GM12892 (cell line): ENCODE data around the gene RUBCNL.

Experiments used
- POLR2A ChIP-seq: IDR thresholded peaks from 2 replicates; pipeline ENCODE4 v1.6.1; 2011; ENCODE audit warnings: low read depth, low read length, control low read depth
- POLR2AphosphoS5 ChIP-seq: IDR thresholded peaks from 2 replicates; pipeline ENCODE4 v1.6.1; 2011; ENCODE audit warnings: low read depth, low read length, control low read depth
- TAF1 ChIP-seq: IDR thresholded peaks from 2 replicates; pipeline ENCODE4 v1.6.1; 2011; ENCODE audit warnings: low read depth, mild to moderate bottlenecking, control low read depth, low read length, borderline replicate concordance

DNA sequence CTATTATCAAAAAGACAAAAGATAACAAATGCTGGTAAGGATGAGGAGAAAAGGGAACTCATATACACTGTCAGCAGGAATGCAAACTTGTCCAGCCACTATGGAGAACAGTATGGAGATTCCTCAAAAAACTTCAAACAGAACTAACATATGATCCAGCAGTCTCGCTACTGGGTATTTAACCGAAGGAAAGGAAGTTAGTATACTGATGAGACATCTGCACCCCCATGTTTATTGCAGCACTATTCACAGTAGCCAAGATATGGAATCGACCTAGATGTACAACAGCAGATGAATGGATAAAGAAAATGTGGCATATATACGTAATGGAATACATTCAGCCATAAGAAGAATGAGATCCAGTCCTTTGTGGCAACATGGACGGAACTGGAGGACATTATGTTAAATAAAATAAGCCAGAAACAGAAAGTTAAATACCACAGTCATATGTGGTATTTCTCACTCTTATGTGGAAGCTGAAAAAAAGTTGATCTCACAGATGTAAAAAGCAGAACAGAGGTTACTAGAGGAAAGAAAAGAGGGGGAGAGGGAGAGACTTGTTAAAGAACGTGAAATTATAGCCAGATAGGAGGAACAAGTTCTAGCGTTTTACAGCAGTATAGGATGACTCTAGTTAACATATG, 83.2 kb downstream of the RUBCNL start:
- TF ChIP-seq POLR2AphosphoS5 (no peak), POLR2A (no peak), TAF1 (no peak)
